OCI-LY3 (cell line): ENCODE measurements around the gene NUP85.
"Not testable (repeated sequence)": the region's sequence is repeated elsewhere in the genome, so short reads cannot be mapped to it uniquely, and the experiment has no call there.

Experiments
- H2AFZ ChIP-seq: fragments of 200-600, 300-600 bp; shearing (Covaris generic); 2 replicates; pipeline ENCODE4 v1.6.0; 2014; ENCODE audit warnings: antibody characterized with exemption, low read depth, low read length
- H3K27ac ChIP-seq: fragments of 200-600, 300-600 bp; sonication (generic); 2 replicates; pipeline ENCODE4 v1.5.1; 2014; ENCODE audit warnings: mild to moderate bottlenecking, low read length, moderate library complexity, mixed read lengths
- H3K27me3 ChIP-seq: fragments of 200-600, 300-600 bp; sonication (generic); 2 replicates; pipeline ENCODE4 v1.6.1; 2014; ENCODE audit warnings: low read depth, low read length, mixed read lengths
- H3K36me3 ChIP-seq: fragments of 200-600, 300-600 bp; sonication (generic); replicated peaks from 2 replicates; pipeline ENCODE3; 2014; ENCODE audit warnings: low read depth, low read length, mixed read lengths
- H3K4me1 ChIP-seq: fragments of 300-600, 200-600 bp; sonication (generic); 2 replicates; pipeline ENCODE4 v1.6.1; 2014; ENCODE audit warnings: low read length, mixed read lengths
- H3K4me2 ChIP-seq: fragments of 200-600, 300-600 bp; sonication (generic); 2 replicates; pipeline ENCODE4 v1.6.1; 2014; ENCODE audit warnings: low read length, mixed read lengths
- H3K4me3 ChIP-seq: fragments of 300-600, 200-600 bp; sonication (generic); 2 replicates; pipeline ENCODE4 v1.5.1; 2014; ENCODE audit warnings: antibody characterized with exemption, mild to moderate bottlenecking, low read length, moderate library complexity
- H3K79me2 ChIP-seq: fragments of 300-600, 200-600 bp; shearing (Covaris generic); 2 replicates; pipeline ENCODE4 v1.6.1; 2014; ENCODE audit warnings: mild to moderate bottlenecking, low read length, mixed read lengths
- H3K9ac ChIP-seq: fragments of 300-600, 200-600 bp; shearing (Covaris generic); 2 replicates; pipeline ENCODE4 v1.6.0; 2014; ENCODE audit warnings: mild to moderate bottlenecking, low read length, moderate library complexity
- H3K9me3 ChIP-seq: fragments of 200-600, 300-600 bp; shearing (Covaris generic); 2 replicates; pipeline ENCODE4 v1.6.1; 2014; ENCODE audit warnings: low read length, mixed read lengths; ENCODE audit not compliant: insufficient read depth
- H4K20me1 ChIP-seq: fragments of 200-600, 300-600 bp; sonication (generic); 2 replicates; pipeline ENCODE4 v1.6.1; 2016; ENCODE audit warnings: low read length, mixed read lengths; ENCODE audit not compliant: insufficient read depth
- EZH2phosphoT487 ChIP-seq: fragments of 200-600 bp; shearing (Covaris generic); IDR thresholded peaks from 2 replicates; pipeline ENCODE4 v1.6.1; 2018; ENCODE audit warnings: antibody characterized with exemption, mixed run types, low read depth
- TF ChIP-seq, protein P1 (sequence below): fragments of 200-600, 300-600 bp; sonication (generic); IDR thresholded peaks from 2 replicates; pipeline ENCODE4 v1.5.1; 2014; ENCODE audit warnings: antibody characterized with exemption, low read length, low read depth

The NUP85 gene

DNA sequence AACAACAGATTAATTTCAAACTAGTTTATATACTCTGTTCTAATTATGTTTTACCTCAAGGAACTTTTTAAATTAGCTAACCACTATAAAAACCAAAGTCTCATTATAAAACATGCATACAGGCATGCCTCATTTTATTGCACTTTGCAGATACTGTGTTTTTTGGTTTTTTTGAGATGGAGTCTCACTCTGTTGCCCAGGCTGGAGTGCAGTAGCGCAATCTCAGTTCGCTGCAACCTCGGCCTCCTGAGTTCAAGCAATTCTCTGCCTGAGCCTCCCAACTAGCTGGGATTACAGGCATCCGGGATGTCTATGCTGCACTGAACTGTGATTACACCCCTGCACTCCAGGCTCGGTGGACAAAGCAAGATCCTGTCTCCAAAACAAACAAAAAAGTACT is 42.4 kb upstream of the NUP85 start:
- H3K9me3 ChIP-seq: no peaks in the 10 kb centered on the region
- peaks cover 5% of the 10 kb centered on the region; the same call in 1 of the 2 replicates for H3K79me2 ChIP-seq
- H4K20me1 ChIP-seq: no peaks in the 10 kb centered on the region
- peaks cover 24% of the 10 kb centered on the region for H3K36me3 ChIP-seq
- H3K4me2 ChIP-seq: no peak overlapping the region
- H3K27ac ChIP-seq: no peak overlapping the region
- H3K4me3 ChIP-seq: no peak overlapping the region
- no peaks in the 10 kb centered on the region for H3K4me1 ChIP-seq
- no peak for TF ChIP-seq EZH2phosphoT487
- TF ChIP-seq, protein P1, sequence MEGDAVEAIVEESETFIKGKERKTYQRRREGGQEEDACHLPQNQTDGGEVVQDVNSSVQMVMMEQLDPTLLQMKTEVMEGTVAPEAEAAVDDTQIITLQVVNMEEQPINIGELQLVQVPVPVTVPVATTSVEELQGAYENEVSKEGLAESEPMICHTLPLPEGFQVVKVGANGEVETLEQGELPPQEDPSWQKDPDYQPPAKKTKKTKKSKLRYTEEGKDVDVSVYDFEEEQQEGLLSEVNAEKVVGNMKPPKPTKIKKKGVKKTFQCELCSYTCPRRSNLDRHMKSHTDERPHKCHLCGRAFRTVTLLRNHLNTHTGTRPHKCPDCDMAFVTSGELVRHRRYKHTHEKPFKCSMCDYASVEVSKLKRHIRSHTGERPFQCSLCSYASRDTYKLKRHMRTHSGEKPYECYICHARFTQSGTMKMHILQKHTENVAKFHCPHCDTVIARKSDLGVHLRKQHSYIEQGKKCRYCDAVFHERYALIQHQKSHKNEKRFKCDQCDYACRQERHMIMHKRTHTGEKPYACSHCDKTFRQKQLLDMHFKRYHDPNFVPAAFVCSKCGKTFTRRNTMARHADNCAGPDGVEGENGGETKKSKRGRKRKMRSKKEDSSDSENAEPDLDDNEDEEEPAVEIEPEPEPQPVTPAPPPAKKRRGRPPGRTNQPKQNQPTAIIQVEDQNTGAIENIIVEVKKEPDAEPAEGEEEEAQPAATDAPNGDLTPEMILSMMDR: no peak
- H3K27me3 ChIP-seq: no peaks in the 10 kb centered on the region
- no peak overlapping the region for H2AFZ ChIP-seq
- H3K9ac ChIP-seq: no peak overlapping the region

DNA sequence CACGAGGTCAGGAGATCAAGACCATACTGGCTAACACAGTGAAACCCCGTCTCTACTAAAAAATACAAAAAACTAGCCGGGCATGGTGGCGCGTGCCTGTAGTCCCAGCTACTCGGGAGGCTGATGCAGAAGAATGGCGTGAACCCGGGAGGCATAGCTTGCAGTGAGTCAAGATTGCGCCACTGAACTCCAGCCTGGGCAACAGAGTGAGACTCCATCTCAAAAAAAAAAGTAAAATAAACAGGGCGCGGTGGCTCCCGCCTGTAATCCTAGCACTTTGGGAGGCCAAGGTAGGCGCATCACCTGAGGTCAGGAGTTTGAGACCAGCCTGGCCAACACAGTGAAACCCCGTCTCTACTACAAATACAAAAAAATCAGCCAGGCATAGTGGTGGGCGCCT is 40.9 kb upstream of the NUP85 start:
- H3K27ac ChIP-seq, H3K4me1 ChIP-seq, H3K27me3 ChIP-seq, H3K9ac ChIP-seq, H2AFZ ChIP-seq, H3K9me3 ChIP-seq, H4K20me1 ChIP-seq, H3K4me3 ChIP-seq, H3K4me2 ChIP-seq: not testable (repeated sequence)
- H3K79me2 ChIP-seq: peaks cover 19% of the 10 kb centered on the region
- peaks cover 27% of the 10 kb centered on the region for H3K36me3 ChIP-seq

GRCh38 chr17:75168998-75169397 is 36.5 kb upstream of the NUP85 start:
- H3K27ac ChIP-seq: no peak overlapping the region
- TF ChIP-seq EZH2phosphoT487: no peak
- TF ChIP-seq, protein P1: no peak
- no peak overlapping the region for H3K9ac ChIP-seq
- H3K4me1 ChIP-seq: no peaks in the 10 kb centered on the region
- H2AFZ ChIP-seq: no peak overlapping the region
- H4K20me1 ChIP-seq: peaks cover 34% of the 10 kb centered on the region
- H3K27me3 ChIP-seq: no peaks in the 10 kb centered on the region
- peaks cover 62% of the 10 kb centered on the region for H3K79me2 ChIP-seq
- H3K4me2 ChIP-seq: no peak overlapping the region
- no peaks in the 10 kb centered on the region for H3K9me3 ChIP-seq
- peaks cover 49% of the 10 kb centered on the region for H3K36me3 ChIP-seq
- no peak overlapping the region for H3K4me3 ChIP-seq

DNA sequence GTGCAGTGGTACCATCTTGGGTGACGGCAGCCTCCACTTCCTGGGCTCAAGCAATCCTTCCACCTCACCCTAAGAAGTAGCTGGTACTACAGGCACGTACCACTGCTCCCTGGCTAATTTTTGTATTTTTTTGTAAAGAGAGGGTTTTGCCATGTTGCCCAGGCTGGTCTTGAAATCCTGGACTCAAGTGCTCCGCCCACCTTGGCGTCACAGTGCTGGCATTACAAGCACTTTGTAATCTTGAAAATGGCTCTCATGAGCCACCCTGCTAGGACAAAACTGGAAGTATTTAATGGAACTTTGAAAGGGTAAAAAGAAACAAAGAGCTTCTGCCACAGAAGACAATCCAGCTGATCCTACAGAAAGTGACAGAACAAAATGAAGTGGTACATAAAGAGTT is 32.0 kb upstream of the NUP85 start:
- H3K36me3 ChIP-seq: peaks cover 57% of the 10 kb centered on the region
- H3K4me3 ChIP-seq: no peak overlapping the region
- H3K4me2 ChIP-seq: no peak overlapping the region
- peaks cover 98% of the 10 kb centered on the region for H3K79me2 ChIP-seq
- H3K9ac ChIP-seq: no peak overlapping the region
- H3K4me1 ChIP-seq: peaks cover 10% of the 10 kb centered on the region; the same call in 1 of the 2 replicates
- H3K9me3 ChIP-seq: no peaks in the 10 kb centered on the region
- no peaks in the 10 kb centered on the region for H3K27me3 ChIP-seq
- H4K20me1 ChIP-seq: peaks cover 48% of the 10 kb centered on the region
- TF ChIP-seq, protein P1: no peak
- no peak for TF ChIP-seq EZH2phosphoT487
- H3K27ac ChIP-seq: no peak overlapping the region
- no peak overlapping the region for H2AFZ ChIP-seq

GRCh38 chr17:75174996-75175395 is 30.5 kb upstream of the NUP85 start:
- TF ChIP-seq, protein P1: no peak
- no peak for TF ChIP-seq EZH2phosphoT487
- no peaks in the 10 kb centered on the region for H3K27me3 ChIP-seq
- H3K4me2 ChIP-seq: no peak overlapping the region
- H3K4me1 ChIP-seq: peaks cover 10% of the 10 kb centered on the region; the same call in 1 of the 2 replicates
- peaks cover 56% of the 10 kb centered on the region for H4K20me1 ChIP-seq
- peaks cover 99% of the 10 kb centered on the region for H3K79me2 ChIP-seq
- H3K9me3 ChIP-seq: no peaks in the 10 kb centered on the region
- peaks cover 67% of the 10 kb centered on the region for H3K36me3 ChIP-seq
- H2AFZ ChIP-seq: no peak overlapping the region
- H3K9ac ChIP-seq: no peak overlapping the region
- no peak overlapping the region for H3K27ac ChIP-seq
- H3K4me3 ChIP-seq: no peak overlapping the region
